Right atrium auricular region (tissue), 2 donors: ENCODE results near the gene MVB12A. TPM values are rescaled to one million over a fixed set of nuclear protein-coding genes. Genes with fewer than 3 reads are reported as not detected.

Experiments
- DNase-seq: peaks from one replicate; pipeline ENCODE4 v3.0.0-alpha.2; 2019; ENCODE audit warnings: low spot score
- H3K27ac ChIP-seq, 2 donors: fragments of 200-600 bp; sonication (generic); 1 replicate in 1 of 2; 2 replicates in 1 of 2; pipeline ENCODE4 v1.5.1; 2016 to 2019
- H3K27me3 ChIP-seq, 2 donors: fragments of 200-600 bp; sonication (generic); one replicate each; pipeline versions ENCODE4 v1.5.1 to v1.6.0; 2017 to 2019
- H3K36me3 ChIP-seq: fragments of 200-600 bp; sonication (generic); one replicate; pipeline ENCODE4 v1.5.1; 2016
- H3K4me1 ChIP-seq, 2 donors: fragments of 200-600 bp; sonication (generic); one replicate each; pipeline versions ENCODE4 v1.5.1 to v1.6.0; 2017 to 2019
- H3K4me3 ChIP-seq, 2 donors: fragments of 200-600 bp; sonication (generic); 1 replicate in 1 of 2; 2 replicates in 1 of 2; pipeline ENCODE4 v1.5.1; 2017 to 2019; ENCODE audit warnings: mild to moderate bottlenecking in 1 of 2, moderate library complexity in 1 of 2
- H3K9me3 ChIP-seq, 2 donors: fragments of 200-600 bp; sonication (generic); one replicate each; pipeline ENCODE4 v1.5.1; 2019
- CTCF ChIP-seq, 2 donors: fragments of 200-600 bp; sonication (generic); IDR thresholded peaks; one replicate each; pipeline ENCODE4 v1.5.1; 2019; ENCODE audit warnings: antibody characterized with exemption in 2 of 2
- total RNA-seq, 2 donors: library from RNA; depleted of rRNA; stranded (reverse); fragments of >200 nt; gene quantifications; one replicate each; pipeline ENCODE4 v1.1.0, GENCODE V29; 2016

MVB12A gene
- total RNA-seq, 2 donors from 2014 or later = 24.8 to 39.0 TPM

DNA sequence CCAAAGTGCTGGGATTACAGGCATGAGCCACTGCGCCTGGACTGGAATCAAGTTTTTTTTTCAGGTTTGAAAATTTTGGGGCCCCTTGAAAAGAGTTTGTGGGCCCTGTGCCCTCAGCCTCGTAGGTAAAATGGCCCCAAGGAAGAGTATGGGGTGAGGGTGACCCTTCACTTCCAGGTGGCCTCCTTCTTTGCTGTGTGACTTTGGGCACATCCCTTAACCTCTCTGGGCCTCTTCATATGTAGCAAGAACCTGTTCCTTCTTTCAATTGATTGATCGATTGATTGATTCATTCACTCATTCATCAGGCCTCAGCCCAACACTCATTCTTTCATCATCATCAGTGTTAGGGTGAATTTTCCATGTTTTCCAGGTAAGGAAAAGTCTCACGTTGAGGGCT is 32.0 kb downstream of the MVB12A start:
- H3K27me3 ChIP-seq = peaks cover 16 to 26% of the 10 kb centered on the region in 2 donors
- no peak for TF ChIP-seq CTCF (IDR thresholded peaks at IDR 0.05)
- DNase-seq = no peak
- peaks cover 0 to 21% of the 10 kb centered on the region in 2 donors for H3K4me1 ChIP-seq
- H3K27ac ChIP-seq = no peak overlapping the region
- H3K36me3 ChIP-seq = no peaks in the 10 kb centered on the region
- H3K9me3 ChIP-seq = no peaks in the 10 kb centered on the region
- no peak overlapping the region for H3K4me3 ChIP-seq

DNA sequence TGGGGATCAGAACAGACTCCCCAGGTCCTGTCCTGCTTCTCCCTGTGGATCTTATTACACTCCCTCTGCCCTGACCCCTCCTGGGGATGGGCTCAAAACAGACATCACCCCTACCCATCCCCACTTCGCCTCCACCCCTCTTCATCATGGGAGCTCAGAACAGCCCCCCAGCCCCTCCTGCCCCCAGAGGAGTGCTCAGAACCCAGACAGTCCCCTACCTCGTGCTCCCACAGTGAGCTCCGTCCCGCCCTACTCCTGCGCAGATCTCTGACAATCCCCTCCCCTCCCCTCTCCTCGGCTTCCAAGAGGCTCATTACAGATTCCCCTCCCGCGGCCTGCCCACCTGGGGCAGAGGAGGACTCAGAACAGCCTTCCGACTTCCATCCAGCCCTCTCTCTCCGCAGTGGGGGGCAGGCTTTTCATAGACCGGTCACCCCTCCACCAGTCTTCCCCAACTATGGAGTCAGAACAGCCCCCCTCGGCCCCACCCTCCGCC is 34.8 kb downstream of the MVB12A start:
- no peak for TF ChIP-seq CTCF (IDR thresholded peaks at IDR 0.05)
- Histone ChIP-seq H3K27ac (no peak overlapping the region), H3K4me3 (no peak overlapping the region), H3K9me3 (no peaks in the 10 kb centered on the region), H3K36me3 (no peaks in the 10 kb centered on the region), H3K4me1 (peaks cover 0 to 11% of the 10 kb centered on the region in 2 donors), H3K27me3 (peaks cover 16 to 28% of the 10 kb centered on the region in 2 donors)
- DNase-seq = no peak

DNA sequence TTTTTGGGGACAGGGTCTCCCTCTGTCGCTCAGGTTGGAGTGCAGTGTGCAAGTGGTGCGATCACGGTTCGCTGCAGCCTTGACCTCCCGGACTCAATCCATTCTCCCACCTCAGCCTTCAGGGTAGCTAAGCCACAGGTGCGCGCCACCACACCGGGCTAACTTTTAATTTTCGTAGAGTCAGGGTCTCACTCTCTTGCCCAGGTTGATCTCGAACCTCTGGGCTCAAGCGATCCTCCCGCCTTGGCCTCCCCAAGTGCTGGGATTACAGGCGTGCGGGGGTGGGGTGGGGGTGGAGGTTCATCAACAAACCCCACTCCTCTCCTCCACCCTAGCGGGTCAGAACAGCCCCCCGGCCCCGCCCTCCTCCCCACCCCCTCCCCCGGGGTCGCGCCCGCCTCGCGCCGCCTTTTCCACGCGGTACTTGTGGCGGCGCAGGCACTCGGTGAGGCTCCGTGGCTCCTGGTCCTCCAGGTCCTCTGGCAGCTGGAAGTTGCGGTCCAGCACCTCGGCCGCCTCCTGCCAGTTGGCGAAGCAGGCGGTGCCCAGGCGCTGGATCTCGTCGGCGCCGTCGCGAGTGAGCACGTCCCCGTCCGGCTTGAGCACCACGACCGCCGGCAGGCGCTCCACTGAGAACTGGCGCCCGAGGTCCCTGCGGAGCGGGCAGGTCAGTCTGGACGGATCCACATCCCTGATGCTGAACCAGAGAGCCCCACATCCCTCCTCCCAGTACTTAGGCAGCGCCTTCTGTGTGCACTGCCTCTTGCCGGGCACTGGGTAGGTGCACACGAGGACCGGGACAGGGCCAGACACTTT is 35.7 kb downstream of the MVB12A start:
- Histone ChIP-seq H3K27ac (no peak overlapping the region), H3K36me3 (no peaks in the 10 kb centered on the region), H3K4me3 (no peak overlapping the region), H3K9me3 (no peaks in the 10 kb centered on the region), H3K4me1 (peaks cover 0 to 11% of the 10 kb centered on the region in 2 donors), H3K27me3 (peaks cover 16 to 28% of the 10 kb centered on the region in 2 donors)
- TF ChIP-seq CTCF (IDR thresholded peaks at IDR 0.05) = no peak
- no peak for DNase-seq

- DNase-seq = no peak
- H3K27me3 ChIP-seq = peaks cover 16 to 28% of the 10 kb centered on the region in 2 donors
- no peaks in the 10 kb centered on the region for H3K9me3 ChIP-seq
- peaks cover 0 to 11% of the 10 kb centered on the region in 2 donors for H3K4me1 ChIP-seq
- H3K27ac ChIP-seq = no peak overlapping the region
- no peaks in the 10 kb centered on the region for H3K36me3 ChIP-seq
- H3K4me3 ChIP-seq = no peak overlapping the region
- no peak for TF ChIP-seq CTCF (IDR thresholded peaks at IDR 0.05)
Observed at GRCh38 chr19:17456127-17456526, 36.3 kb downstream of the MVB12A start.

GRCh38 chr19:17457616-17458015 is 37.8 kb downstream of the MVB12A start:
- Histone ChIP-seq H3K27me3 (peaks cover 16 to 28% of the 10 kb centered on the region in 2 donors), H3K27ac (no peak overlapping the region), H3K36me3 (no peaks in the 10 kb centered on the region), H3K4me1 (peaks cover 0 to 11% of the 10 kb centered on the region in 2 donors), H3K9me3 (no peaks in the 10 kb centered on the region), H3K4me3 (no peak overlapping the region)
- DNase-seq = no peak
- TF ChIP-seq CTCF (IDR thresholded peaks at IDR 0.05) = no peak
